ENCODE results near the gene STK32A.

The STK32A gene

GRCh38 chr5:147245381-147246165, 10.7 kb downstream of the STK32A start:
- no peak for DNase-seq (ENCODE audit: low read depth)
- TF ChIP-seq, protein P1, sequence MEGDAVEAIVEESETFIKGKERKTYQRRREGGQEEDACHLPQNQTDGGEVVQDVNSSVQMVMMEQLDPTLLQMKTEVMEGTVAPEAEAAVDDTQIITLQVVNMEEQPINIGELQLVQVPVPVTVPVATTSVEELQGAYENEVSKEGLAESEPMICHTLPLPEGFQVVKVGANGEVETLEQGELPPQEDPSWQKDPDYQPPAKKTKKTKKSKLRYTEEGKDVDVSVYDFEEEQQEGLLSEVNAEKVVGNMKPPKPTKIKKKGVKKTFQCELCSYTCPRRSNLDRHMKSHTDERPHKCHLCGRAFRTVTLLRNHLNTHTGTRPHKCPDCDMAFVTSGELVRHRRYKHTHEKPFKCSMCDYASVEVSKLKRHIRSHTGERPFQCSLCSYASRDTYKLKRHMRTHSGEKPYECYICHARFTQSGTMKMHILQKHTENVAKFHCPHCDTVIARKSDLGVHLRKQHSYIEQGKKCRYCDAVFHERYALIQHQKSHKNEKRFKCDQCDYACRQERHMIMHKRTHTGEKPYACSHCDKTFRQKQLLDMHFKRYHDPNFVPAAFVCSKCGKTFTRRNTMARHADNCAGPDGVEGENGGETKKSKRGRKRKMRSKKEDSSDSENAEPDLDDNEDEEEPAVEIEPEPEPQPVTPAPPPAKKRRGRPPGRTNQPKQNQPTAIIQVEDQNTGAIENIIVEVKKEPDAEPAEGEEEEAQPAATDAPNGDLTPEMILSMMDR (IDR thresholded peaks at IDR 0.05; ENCODE audit: low read depth, low read length, missing control alignments) = no peak
- H3K4me3 ChIP-seq (ENCODE audit: low read depth, low read length) = no peak overlapping the region
- in situ Hi-C loops (cut with HindIII; ENCODE audit: low sequenced_read_pairs) = no loop called here

DNA sequence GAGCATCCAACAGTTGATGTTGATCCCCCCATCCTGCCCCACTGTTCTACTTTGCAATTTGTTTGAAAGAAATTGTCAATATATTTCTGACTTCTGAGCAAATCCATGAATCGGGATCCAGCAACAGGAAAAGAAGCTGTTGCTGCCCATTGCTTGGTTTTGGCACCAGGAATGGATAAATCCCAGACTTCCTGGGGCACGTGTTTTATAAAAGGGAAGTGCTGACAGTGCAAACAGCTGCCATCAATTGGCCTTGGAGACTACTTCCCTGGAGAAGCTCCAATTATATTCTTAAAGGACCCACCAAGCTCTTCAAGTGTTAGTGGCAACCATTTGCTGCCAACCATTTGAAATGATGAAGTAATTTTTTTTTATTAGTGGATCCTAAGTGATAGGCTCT, 13.7 kb downstream of the STK32A start:
- TF ChIP-seq, protein P1 (IDR thresholded peaks at IDR 0.05; ENCODE audit: low read depth, low read length, missing control alignments) = no peak
- in situ Hi-C loops (cut with HindIII; ENCODE audit: low sequenced_read_pairs) = no loop called here
- no peak overlapping the region for H3K4me3 ChIP-seq (ENCODE audit: low read depth, low read length)
- DNase-seq (ENCODE audit: low read depth) = no peak

- DNase-seq (ENCODE audit: low read depth) = no peak
- H3K4me3 ChIP-seq (ENCODE audit: low read depth, low read length) = no peak overlapping the region
- in situ Hi-C loops (cut with HindIII; ENCODE audit: low sequenced_read_pairs) = no loop called here
- TF ChIP-seq, protein P1 (IDR thresholded peaks at IDR 0.05; ENCODE audit: low read depth, low read length, missing control alignments) = no peak
Measured at GRCh38 chr5:147259837-147260236, 25.0 kb downstream of the STK32A start.

DNA sequence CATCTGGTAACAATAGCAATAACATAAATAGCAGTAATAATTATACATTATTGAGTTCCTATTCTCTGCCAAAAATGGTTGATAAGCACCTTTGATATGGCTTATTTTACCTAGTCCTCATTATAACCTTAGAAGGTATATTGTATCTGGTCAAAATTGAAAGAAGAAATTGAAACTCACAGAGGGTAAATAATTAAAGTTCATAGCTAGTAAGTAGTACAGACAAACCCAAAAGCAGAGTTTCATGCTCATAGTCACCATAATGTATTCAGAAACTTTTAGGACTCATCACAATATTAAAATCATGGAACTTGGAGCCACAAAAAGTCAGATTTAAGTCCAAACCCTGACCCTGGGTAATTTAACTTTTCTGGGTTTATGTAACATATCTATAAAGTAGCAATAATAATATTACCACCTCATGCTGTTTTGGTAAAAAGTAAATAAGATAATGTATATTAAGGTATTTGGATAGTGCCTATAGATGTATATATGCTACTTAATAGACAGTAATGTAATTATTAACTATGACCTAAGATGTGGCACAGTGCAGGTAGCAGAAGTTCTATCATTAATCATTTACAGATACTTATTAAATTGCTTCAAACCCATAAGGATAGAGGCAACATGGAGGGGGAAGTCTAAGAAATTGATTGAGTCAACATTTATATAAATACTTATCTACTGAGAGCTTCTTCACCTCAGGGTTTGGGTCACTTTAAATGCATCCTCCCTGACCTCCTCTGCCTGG, 32.4 kb downstream of the STK32A start:
- in situ Hi-C loops (cut with HindIII; ENCODE audit: low sequenced_read_pairs) = no loop called here
- TF ChIP-seq, protein P1 (IDR thresholded peaks at IDR 0.05; ENCODE audit: low read depth, low read length, missing control alignments) = no peak
- DNase-seq (ENCODE audit: low read depth) = no peak
- H3K4me3 ChIP-seq (ENCODE audit: low read depth, low read length) = no peak overlapping the region

- TF ChIP-seq, protein P1 (IDR thresholded peaks at IDR 0.05; ENCODE audit: low read depth, low read length, missing control alignments) = no peak
- no peak for DNase-seq (ENCODE audit: low read depth)
- H3K4me3 ChIP-seq (ENCODE audit: low read depth, low read length) = no peak overlapping the region
- in situ Hi-C loops (cut with HindIII; ENCODE audit: low sequenced_read_pairs) = no loop called here
Measured at GRCh38 chr5:147276497-147276896, 41.7 kb downstream of the STK32A start.

GRCh38 chr5:147286296-147286695, 51.5 kb downstream of the STK32A start:
- TF ChIP-seq, protein P1 (IDR thresholded peaks at IDR 0.05; ENCODE audit: low read depth, low read length, missing control alignments) = no peak
- no peak for DNase-seq (ENCODE audit: low read depth)
- no peak overlapping the region for H3K4me3 ChIP-seq (ENCODE audit: low read depth, low read length)
- in situ Hi-C loops (cut with HindIII; ENCODE audit: low sequenced_read_pairs) = no loop called here
